DOHH2 (cell line): ENCODE measurements around the gene AKAP7.
"Not testable (repeated sequence)": the region's sequence is repeated elsewhere in the genome, so short reads cannot be mapped to it uniquely, and the experiment has no call there.

ENCODE experiments used
- H3F3A ChIP-seq: fragments of 200-600 bp; sonication (generic), shearing (Covaris generic); 2 replicates; pipeline ENCODE4 v1.6.0; 2016; ENCODE audit warnings: antibody characterized with exemption, mild to moderate bottlenecking; ENCODE audit not compliant: control insufficient read depth, insufficient read depth
- H3K27ac ChIP-seq: fragments of 200-600 bp; sonication (generic); 2 replicates; pipeline ENCODE4 v1.5.1; 2014; ENCODE audit warnings: low read depth, mild to moderate bottlenecking, low read length, moderate library complexity
- H3K27me3 ChIP-seq: fragments of 200-600 bp; sonication (generic); 2 replicates; pipeline ENCODE4 v1.6.1; 2014; ENCODE audit warnings: mild to moderate bottlenecking, low read length, mixed read lengths; ENCODE audit not compliant: control insufficient read depth
- H3K36me3 ChIP-seq: fragments of 200-600 bp; sonication (generic); 2 replicates; pipeline ENCODE4 v1.6.1; 2014; ENCODE audit warnings: mild to moderate bottlenecking, low read length, moderate library complexity, mixed read lengths; ENCODE audit not compliant: control insufficient read depth
- H3K4me1 ChIP-seq: fragments of 200-600 bp; sonication (generic); 2 replicates; pipeline ENCODE4 v1.6.1; 2014; ENCODE audit warnings: mild to moderate bottlenecking, low read length, mixed read lengths; ENCODE audit not compliant: control insufficient read depth
- H3K4me2 ChIP-seq: fragments of 200-600 bp; sonication (generic); 2 replicates; pipeline ENCODE4 v1.6.0; 2014; ENCODE audit warnings: mild to moderate bottlenecking, low read length, moderate library complexity
- H3K4me3 ChIP-seq: fragments of 200-600 bp; sonication (generic); 2 replicates; pipeline ENCODE4 v1.5.1; 2014; ENCODE audit warnings: mild to moderate bottlenecking, low read length, mixed read lengths
- H3K79me2 ChIP-seq: fragments of 200-600 bp; sonication (generic); 2 replicates; pipeline ENCODE4 v1.6.1; 2014; ENCODE audit warnings: mild to moderate bottlenecking, low read length, mixed read lengths; ENCODE audit not compliant: control insufficient read depth
- H3K9me2 ChIP-seq: fragments of 200-600 bp; sonication (generic); replicated peaks from 2 replicates; pipeline ENCODE4 v1.6.1; 2014; ENCODE audit warnings: mild to moderate bottlenecking, low read length, mixed read lengths; ENCODE audit not compliant: control insufficient read depth
- H3K9me3 ChIP-seq: fragments of 200-600 bp; sonication (generic); 2 replicates; pipeline ENCODE4 v1.6.1; 2014; ENCODE audit warnings: antibody characterized with exemption, low read length, mixed read lengths; ENCODE audit not compliant: control insufficient read depth, insufficient read depth
- H4K20me1 ChIP-seq: fragments of 200-600 bp; sonication (generic); 2 replicates; pipeline ENCODE4 v1.6.0; 2014; ENCODE audit warnings: low read depth, mild to moderate bottlenecking, antibody characterized with exemption, low read length, moderate library complexity; ENCODE audit not compliant: control insufficient read depth, insufficient read depth
- EZH2phosphoT487 ChIP-seq: fragments of 200-600 bp; sonication (generic); IDR thresholded peaks from 2 replicates; pipeline ENCODE4 v1.6.1; 2017; ENCODE audit warnings: borderline replicate concordance, mild to moderate bottlenecking, antibody characterized with exemption, low read length, moderate library complexity, mixed read lengths
- TF ChIP-seq, protein P1 (sequence below): fragments of 200-600 bp; sonication (generic); IDR thresholded peaks from one replicate; pipeline ENCODE4 v1.5.1; 2014; ENCODE audit warnings: antibody characterized with exemption, mild to moderate bottlenecking, low read depth, low read length; ENCODE audit not compliant: poor library complexity, severe bottlenecking

Gene AKAP7

DNA sequence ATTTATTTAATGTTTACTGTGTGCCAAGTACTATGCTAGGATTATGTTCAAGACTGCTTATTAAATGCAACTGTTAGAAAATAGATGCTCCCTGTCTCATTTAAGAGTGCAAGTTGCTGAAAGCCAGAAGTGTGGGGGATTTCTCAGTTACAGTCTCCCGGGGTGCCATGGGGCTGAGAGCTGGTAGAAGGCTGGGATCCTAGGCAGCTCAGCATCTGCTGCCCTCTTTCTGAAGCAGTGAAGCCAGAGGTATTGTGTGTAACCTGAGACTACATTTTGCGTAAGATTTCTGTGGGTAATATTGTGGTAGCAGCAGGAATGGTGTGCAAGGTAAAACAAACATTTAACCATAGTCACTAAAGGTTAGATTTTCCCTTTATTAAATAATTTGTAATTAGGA is 120.6 kb downstream of the AKAP7 start:
- Histone ChIP-seq H3K4me1 (no peaks in the 10 kb centered on the region), H3F3A (no peaks in the 10 kb centered on the region), H3K27me3 (peaks cover 4% of the 10 kb centered on the region; the same call in 1 of the 2 replicates), H3K4me2 (no peak overlapping the region), H3K9me3 (no peaks in the 10 kb centered on the region), H3K36me3 (no peaks in the 10 kb centered on the region), H4K20me1 (no peaks in the 10 kb centered on the region), H3K4me3 (no peak overlapping the region), H3K79me2 (no peaks in the 10 kb centered on the region), H3K27ac (no peak overlapping the region), H3K9me2 (no peaks in the 10 kb centered on the region)
- no peak for TF ChIP-seq EZH2phosphoT487
- TF ChIP-seq, protein P1, sequence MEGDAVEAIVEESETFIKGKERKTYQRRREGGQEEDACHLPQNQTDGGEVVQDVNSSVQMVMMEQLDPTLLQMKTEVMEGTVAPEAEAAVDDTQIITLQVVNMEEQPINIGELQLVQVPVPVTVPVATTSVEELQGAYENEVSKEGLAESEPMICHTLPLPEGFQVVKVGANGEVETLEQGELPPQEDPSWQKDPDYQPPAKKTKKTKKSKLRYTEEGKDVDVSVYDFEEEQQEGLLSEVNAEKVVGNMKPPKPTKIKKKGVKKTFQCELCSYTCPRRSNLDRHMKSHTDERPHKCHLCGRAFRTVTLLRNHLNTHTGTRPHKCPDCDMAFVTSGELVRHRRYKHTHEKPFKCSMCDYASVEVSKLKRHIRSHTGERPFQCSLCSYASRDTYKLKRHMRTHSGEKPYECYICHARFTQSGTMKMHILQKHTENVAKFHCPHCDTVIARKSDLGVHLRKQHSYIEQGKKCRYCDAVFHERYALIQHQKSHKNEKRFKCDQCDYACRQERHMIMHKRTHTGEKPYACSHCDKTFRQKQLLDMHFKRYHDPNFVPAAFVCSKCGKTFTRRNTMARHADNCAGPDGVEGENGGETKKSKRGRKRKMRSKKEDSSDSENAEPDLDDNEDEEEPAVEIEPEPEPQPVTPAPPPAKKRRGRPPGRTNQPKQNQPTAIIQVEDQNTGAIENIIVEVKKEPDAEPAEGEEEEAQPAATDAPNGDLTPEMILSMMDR: no peak

DNA sequence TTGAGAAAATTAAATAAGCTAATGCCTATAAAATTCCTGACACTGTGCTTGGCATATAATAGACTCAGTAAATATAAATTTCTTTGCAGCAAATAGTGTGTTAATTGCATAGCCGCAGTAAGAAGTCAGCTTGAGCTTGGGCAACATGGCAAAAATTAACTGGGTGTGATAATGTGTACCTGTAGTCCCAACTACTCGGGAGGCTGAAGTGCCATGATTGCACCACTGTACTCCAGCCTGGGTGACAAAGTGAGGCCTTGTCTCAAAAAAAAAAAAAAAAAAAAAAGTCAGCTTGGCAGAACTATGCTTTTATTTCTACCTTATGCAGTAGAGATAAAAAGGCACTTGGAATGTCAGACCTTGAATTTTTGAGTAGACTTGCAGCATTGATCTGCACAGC is 121.8 kb downstream of the AKAP7 start:
- H3K27ac ChIP-seq: no peak overlapping the region
- H3K9me2 ChIP-seq: no peaks in the 10 kb centered on the region
- no peaks in the 10 kb centered on the region for H4K20me1 ChIP-seq
- H3K4me1 ChIP-seq: no peaks in the 10 kb centered on the region
- H3K27me3 ChIP-seq: no peaks in the 10 kb centered on the region
- H3K4me2 ChIP-seq: no peak overlapping the region
- H3K4me3 ChIP-seq: no peak overlapping the region
- TF ChIP-seq EZH2phosphoT487: no peak
- TF ChIP-seq, protein P1: no peak
- H3K9me3 ChIP-seq: no peaks in the 10 kb centered on the region
- H3K79me2 ChIP-seq: no peaks in the 10 kb centered on the region
- no peaks in the 10 kb centered on the region for H3K36me3 ChIP-seq
- H3F3A ChIP-seq: no peaks in the 10 kb centered on the region

DNA sequence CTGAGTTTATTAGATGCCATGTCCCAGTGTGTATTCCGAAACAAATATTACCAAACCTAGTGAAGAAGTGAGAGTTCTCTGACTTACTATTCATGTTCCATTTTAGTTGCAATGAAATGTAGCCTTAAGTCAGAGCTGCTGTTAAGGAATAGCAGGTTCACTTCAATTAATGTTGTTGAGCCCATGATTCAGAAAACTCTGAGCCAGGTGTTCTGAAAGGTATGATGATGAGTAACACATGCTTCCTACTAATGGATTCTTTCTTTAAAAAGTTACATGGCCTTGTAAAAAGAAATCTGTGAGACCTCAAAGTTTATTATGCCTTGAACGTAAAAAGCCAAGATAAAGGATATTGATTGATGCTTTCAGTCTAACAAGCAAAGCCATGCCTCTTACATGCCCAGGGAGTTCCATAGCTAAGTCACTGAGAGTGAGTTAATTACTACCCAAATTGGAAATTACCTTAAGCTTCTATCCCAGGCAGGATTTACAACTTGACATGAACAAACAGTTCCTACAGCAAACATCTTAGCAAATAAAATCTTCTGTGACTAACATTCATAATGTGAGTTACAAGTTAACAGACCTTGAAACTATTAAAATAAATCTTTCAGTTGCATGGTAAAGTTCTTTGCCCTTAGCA is 122.9 kb downstream of the AKAP7 start:
- Histone ChIP-seq H3K9me2 (no peaks in the 10 kb centered on the region), H3K4me1 (no peaks in the 10 kb centered on the region), H3K79me2 (no peaks in the 10 kb centered on the region), H3K9me3 (no peaks in the 10 kb centered on the region), H3K4me2 (no peak overlapping the region), H3F3A (no peaks in the 10 kb centered on the region), H3K36me3 (no peaks in the 10 kb centered on the region), H3K27ac (no peak overlapping the region), H4K20me1 (no peaks in the 10 kb centered on the region), H3K27me3 (no peaks in the 10 kb centered on the region), H3K4me3 (no peak overlapping the region)
- no peak for TF ChIP-seq EZH2phosphoT487

DNA sequence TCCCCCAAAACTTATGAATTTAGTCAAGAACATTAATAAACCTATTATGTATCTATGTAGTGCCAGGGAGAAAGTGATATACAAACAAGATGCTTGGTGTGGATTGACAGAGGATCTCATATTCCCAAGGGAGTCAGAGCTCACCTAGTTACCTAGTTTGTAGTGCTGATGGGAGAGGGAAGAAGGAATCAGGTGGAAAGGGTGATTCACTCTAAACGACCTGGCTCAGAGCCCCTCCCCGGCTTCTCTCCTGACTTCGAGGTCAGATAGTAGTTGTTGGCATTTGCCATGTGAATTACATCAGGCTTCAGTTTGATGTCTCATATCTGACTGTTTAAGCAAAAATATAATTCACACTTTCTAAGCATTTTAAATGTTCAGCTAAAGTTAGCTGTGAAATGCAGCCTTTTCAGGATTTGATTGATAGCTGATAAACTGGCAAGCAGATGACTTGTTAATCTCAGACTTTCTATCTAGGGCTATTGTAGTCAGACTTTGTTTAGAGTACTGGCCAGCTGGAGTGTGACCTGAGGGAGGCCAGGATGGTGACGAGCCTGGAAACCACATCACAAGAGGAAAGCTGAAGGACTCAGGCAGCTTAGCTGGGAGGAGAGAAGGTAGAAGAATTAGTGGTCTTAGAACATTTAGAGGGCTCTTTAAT is 123.7 kb downstream of the AKAP7 start:
- Histone ChIP-seq H3K79me2 (no peaks in the 10 kb centered on the region), H3K9me3 (no peaks in the 10 kb centered on the region), H3K36me3 (no peaks in the 10 kb centered on the region), H3K9me2 (no peaks in the 10 kb centered on the region), H3F3A (no peaks in the 10 kb centered on the region), H3K4me3 (no peak overlapping the region), H3K4me2 (no peak overlapping the region), H3K27me3 (no peaks in the 10 kb centered on the region), H3K27ac (no peak overlapping the region), H4K20me1 (no peaks in the 10 kb centered on the region), H3K4me1 (no peaks in the 10 kb centered on the region)
- TF ChIP-seq, protein P1: no peak
- TF ChIP-seq EZH2phosphoT487: no peak

DNA sequence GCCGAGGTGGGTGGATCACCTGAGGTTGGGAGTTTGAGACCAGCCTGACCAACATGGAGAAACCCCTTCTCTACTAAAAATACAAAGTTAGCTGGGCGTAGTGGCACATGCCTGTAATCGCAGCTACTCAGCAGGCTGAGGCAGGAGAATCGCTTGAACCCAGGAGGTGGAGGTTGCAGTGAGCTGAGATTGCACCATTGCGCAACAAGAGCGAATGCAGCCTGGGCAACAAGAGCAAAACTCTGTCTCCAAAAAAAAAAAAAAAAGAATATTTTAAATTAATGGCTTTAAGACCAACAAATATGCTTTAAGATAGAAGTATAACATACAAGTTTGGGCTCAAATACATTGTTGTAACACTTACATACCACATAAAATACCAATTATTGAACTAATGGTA is 125.7 kb downstream of the AKAP7 start:
- not testable (repeated sequence) for H3K27me3 ChIP-seq, H3K79me2 ChIP-seq, H3K36me3 ChIP-seq, H3K4me3 ChIP-seq, H3F3A ChIP-seq, H4K20me1 ChIP-seq, H3K4me1 ChIP-seq, H3K27ac ChIP-seq, H3K9me2 ChIP-seq, H3K9me3 ChIP-seq, H3K4me2 ChIP-seq
